Lung (tissue), 12 donors: ENCODE results near the gene PSEN1. TPM values are rescaled to one million over a fixed set of nuclear protein-coding genes. Genes with fewer than 3 reads are reported as not detected.
"Not testable (repeated sequence)": the region's sequence is repeated elsewhere in the genome, so short reads cannot be mapped to it uniquely, and the experiment has no call there.

ENCODE experiments used
- ATAC-seq: fragments of 200-7000 bp; cut with Tn5 transposase; one replicate; pipeline ENCODE4 v1.9.1; 2020; ENCODE audit warnings: moderate number of reproducible peaks; ENCODE audit not compliant: insufficient read depth, low FRiP score
- DNase-seq, 3 donors: peaks; one replicate each; pipeline ENCODE4 v3.0.0-alpha.2; 2013 to 2017
- H3K27ac ChIP-seq, 2 donors: one replicate each; pipeline ENCODE4 v1.5.1; 2013; ENCODE audit warnings: mild to moderate bottlenecking in 2 of 2, moderate library complexity in 2 of 2, control low read depth in 1 of 2, inconsistent platforms in 1 of 2, low read depth in 1 of 2, low read length in 1 of 2
- H3K27me3 ChIP-seq, 3 donors: one replicate each; pipeline ENCODE4 v1.5.1; 2013; ENCODE audit warnings: low read length in 2 of 3; ENCODE audit not compliant: control insufficient read depth in 3 of 3, insufficient read depth in 3 of 3
- H3K36me3 ChIP-seq, 4 donors: one replicate each; pipeline ENCODE4 v1.5.1; 2013; ENCODE audit warnings: low read length in 4 of 4, mild to moderate bottlenecking in 1 of 4, moderate library complexity in 1 of 4; ENCODE audit not compliant: control insufficient read depth in 4 of 4, insufficient read depth in 4 of 4
- H3K4me1 ChIP-seq, 5 donors: one replicate each; pipeline ENCODE4 v1.5.1; 2013; ENCODE audit warnings: low read length in 5 of 5, mild to moderate bottlenecking in 2 of 5, moderate library complexity in 1 of 5; ENCODE audit not compliant: control insufficient read depth in 5 of 5, insufficient read depth in 5 of 5
- H3K4me3 ChIP-seq: one replicate; pipeline ENCODE4 v1.5.1; 2013; ENCODE audit warnings: mild to moderate bottlenecking, control low read depth, moderate library complexity
- H3K9ac ChIP-seq, 2 donors: one replicate each; pipeline ENCODE4 v1.5.1; 2013; ENCODE audit warnings: low read length in 2 of 2, control low read depth in 1 of 2; ENCODE audit not compliant: insufficient read depth in 1 of 2
- H3K9me3 ChIP-seq, 4 donors: one replicate each; pipeline ENCODE4 v1.5.1; 2013; ENCODE audit warnings: low read length in 3 of 4, mild to moderate bottlenecking in 1 of 4, moderate library complexity in 1 of 4; ENCODE audit not compliant: control insufficient read depth in 4 of 4, insufficient read depth in 3 of 4
- WGBS, 2 donors: extraction: QIAGEN DNeasy Blood & Tissue Kit; methylation state at CpG; one replicate each; pipeline ENCODE4 v1.1.7; 2013; 5-methylcytosine and 5-hydroxymethylcytosine counted together
- polyA plus RNA-seq, 2 donors: library from polyadenylated mRNA; stranded (reverse); fragments of 200-250 nt; gene quantifications; one replicate each; pipeline ENCODE4 v1.2.1, GENCODE V29; 2013
- total RNA-seq, 2 donors: library from RNA; depleted of rRNA in 1 of 2; stranded (reverse); fragments of >200 nt in 1 of 2; gene quantifications; one replicate each; pipeline ENCODE4 v1.2.1, GENCODE V29; 2014 to 2021
- TF ChIP-seq, protein P1 (sequence below): IDR thresholded peaks from 2 replicates; pipeline ENCODE4 v1.5.1; 2012; ENCODE audit warnings: mild to moderate bottlenecking; ENCODE audit errors: control extremely low read depth, extremely low read depth
- donor health status: control.
- donor health status: control.
- donor health status: Bipolar disorder and iron deficiency.
- donor health status: healthy.
- donor health status: DM: yes; HTN: yes; CAD: no.

The PSEN1 gene
- total and polyA plus RNA-seq, 4 donors: 33.6 to 64.7 (median 50.6) TPM

- TF ChIP-seq, protein P1, sequence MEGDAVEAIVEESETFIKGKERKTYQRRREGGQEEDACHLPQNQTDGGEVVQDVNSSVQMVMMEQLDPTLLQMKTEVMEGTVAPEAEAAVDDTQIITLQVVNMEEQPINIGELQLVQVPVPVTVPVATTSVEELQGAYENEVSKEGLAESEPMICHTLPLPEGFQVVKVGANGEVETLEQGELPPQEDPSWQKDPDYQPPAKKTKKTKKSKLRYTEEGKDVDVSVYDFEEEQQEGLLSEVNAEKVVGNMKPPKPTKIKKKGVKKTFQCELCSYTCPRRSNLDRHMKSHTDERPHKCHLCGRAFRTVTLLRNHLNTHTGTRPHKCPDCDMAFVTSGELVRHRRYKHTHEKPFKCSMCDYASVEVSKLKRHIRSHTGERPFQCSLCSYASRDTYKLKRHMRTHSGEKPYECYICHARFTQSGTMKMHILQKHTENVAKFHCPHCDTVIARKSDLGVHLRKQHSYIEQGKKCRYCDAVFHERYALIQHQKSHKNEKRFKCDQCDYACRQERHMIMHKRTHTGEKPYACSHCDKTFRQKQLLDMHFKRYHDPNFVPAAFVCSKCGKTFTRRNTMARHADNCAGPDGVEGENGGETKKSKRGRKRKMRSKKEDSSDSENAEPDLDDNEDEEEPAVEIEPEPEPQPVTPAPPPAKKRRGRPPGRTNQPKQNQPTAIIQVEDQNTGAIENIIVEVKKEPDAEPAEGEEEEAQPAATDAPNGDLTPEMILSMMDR: no peak
- Histone ChIP-seq H3K9me3 (peaks cover 0 to 2% (median 0%) of the 10 kb centered on the region in 4 donors), H3K36me3 (peaks cover 22 to 43% (median 32%) of the 10 kb centered on the region in 4 donors), H3K27me3 (no peaks in the 10 kb centered on the region), H3K9ac (no peak overlapping the region), H3K4me3 (no peak overlapping the region), H3K27ac (no peak overlapping the region), H3K4me1 (no peaks in the 10 kb centered on the region)
- WGBS, 2 donors: 91 to 95% methylated on average over 14 of the region's 14 CpGs
- ATAC-seq: no peak
- DNase-seq: no peak
These were observed 32.4 kb downstream of the PSEN1 start for GRCh38 chr14:73168691-73169090.

- not testable (repeated sequence) for DNase-seq, H3K4me3 ChIP-seq, H3K27ac ChIP-seq, ATAC-seq, H3K27me3 ChIP-seq, H3K4me1 ChIP-seq, H3K9ac ChIP-seq, H3K9me3 ChIP-seq
- peaks cover 29 to 45% (median 36%) of the 10 kb centered on the region in 4 donors for H3K36me3 ChIP-seq
- 93 to 95% methylated on average over 6 of the region's 6 CpGs for whole genome bisulfite sequencing, 2 donors
These were observed 33.5 kb downstream of the PSEN1 start for GRCh38 chr14:73169855-73170254.

DNA sequence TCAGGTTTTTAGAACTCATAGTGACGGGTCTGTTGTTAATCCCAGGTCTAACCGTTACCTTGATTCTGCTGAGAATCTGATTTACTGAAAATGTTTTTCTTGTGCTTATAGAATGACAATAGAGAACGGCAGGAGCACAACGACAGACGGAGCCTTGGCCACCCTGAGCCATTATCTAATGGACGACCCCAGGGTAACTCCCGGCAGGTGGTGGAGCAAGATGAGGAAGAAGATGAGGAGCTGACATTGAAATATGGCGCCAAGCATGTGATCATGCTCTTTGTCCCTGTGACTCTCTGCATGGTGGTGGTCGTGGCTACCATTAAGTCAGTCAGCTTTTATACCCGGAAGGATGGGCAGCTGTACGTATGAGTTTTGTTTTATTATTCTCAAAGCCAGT, 34.4 kb downstream of the PSEN1 start:
- Histone ChIP-seq H3K9ac (no peak overlapping the region), H3K36me3 (peaks cover 29 to 46% (median 37%) of the 10 kb centered on the region in 4 donors), H3K27ac (no peak overlapping the region), H3K4me1 (no peaks in the 10 kb centered on the region), H3K9me3 (peaks cover 0 to 2% (median 0%) of the 10 kb centered on the region in 4 donors), H3K27me3 (no peaks in the 10 kb centered on the region), H3K4me3 (no peak overlapping the region)
- WGBS, 2 donors: 90 to 94% methylated on average over 11 of the region's 11 CpGs
- DNase-seq (no peak), ATAC-seq (no peak)
- TF ChIP-seq, protein P1: no peak

GRCh38 chr14:73172500-73172899, 36.2 kb downstream of the PSEN1 start:
- WGBS, 2 donors: 93% methylated on average over 3 of the region's 3 CpGs
- peaks cover 29 to 45% (median 35%) of the 10 kb centered on the region in 4 donors for H3K36me3 ChIP-seq

More at GRCh38 chr14:73172500-73172899, 36.2 kb downstream of the PSEN1 start:
- Histone ChIP-seq H3K4me1 (no peaks in the 10 kb centered on the region), H3K9me3 (peaks cover 0 to 2% (median 0%) of the 10 kb centered on the region in 4 donors), H3K4me3 (no peak overlapping the region), H3K27ac (no peak overlapping the region), H3K27me3 (no peaks in the 10 kb centered on the region), H3K9ac (no peak overlapping the region)
- no peak for ATAC-seq
- no peak for DNase-seq
- TF ChIP-seq, protein P1: no peak
